Nephron progenitor cell (in vitro differentiated cells): Measurements from ENCODE around the gene EMB.
A peak's percentile ranks its signal among the peaks of the same experiment; 100 is the strongest.
"Not testable (repeated sequence)": the region's sequence is repeated elsewhere in the genome, so short reads cannot be mapped to it uniquely, and the experiment has no call there.

Source experiments
- DNase-seq: peaks from one replicate; pipeline ENCODE4 v3.0.0; 2021
- H3K27ac Mint-ChIP-seq: 2 replicates; pipeline ENCODE4 v1.8.0; 2021; ENCODE audit warnings: mild to moderate bottlenecking, moderate library complexity, mixed read lengths
- H3K27me3 Mint-ChIP-seq: 2 replicates; pipeline ENCODE4 v1.8.0; 2021; ENCODE audit warnings: mild to moderate bottlenecking, low read depth, mixed read lengths; ENCODE audit not compliant: poor library complexity
- H3K36me3 Mint-ChIP-seq: 2 replicates; pipeline ENCODE4 v1.8.0; 2021; ENCODE audit warnings: low read depth, mixed read lengths
- H3K4me1 Mint-ChIP-seq: 2 replicates; pipeline ENCODE4 v1.8.0; 2021; ENCODE audit warnings: mixed read lengths
- H3K4me3 Mint-ChIP-seq: 2 replicates; pipeline ENCODE4 v1.8.0; 2021; ENCODE audit warnings: mild to moderate bottlenecking, moderate library complexity, mixed read lengths
- H3K9me3 Mint-ChIP-seq: 2 replicates; pipeline ENCODE4 v1.8.0; 2021; ENCODE audit warnings: mild to moderate bottlenecking, moderate library complexity, mixed read lengths
- TF ChIP-seq, protein P1 (sequence below): fragments of 200-600 bp; sonication (generic); IDR thresholded peaks from 2 replicates; pipeline ENCODE4 v1.5.0; 2021; ENCODE audit warnings: antibody characterized with exemption

The EMB gene

DNA sequence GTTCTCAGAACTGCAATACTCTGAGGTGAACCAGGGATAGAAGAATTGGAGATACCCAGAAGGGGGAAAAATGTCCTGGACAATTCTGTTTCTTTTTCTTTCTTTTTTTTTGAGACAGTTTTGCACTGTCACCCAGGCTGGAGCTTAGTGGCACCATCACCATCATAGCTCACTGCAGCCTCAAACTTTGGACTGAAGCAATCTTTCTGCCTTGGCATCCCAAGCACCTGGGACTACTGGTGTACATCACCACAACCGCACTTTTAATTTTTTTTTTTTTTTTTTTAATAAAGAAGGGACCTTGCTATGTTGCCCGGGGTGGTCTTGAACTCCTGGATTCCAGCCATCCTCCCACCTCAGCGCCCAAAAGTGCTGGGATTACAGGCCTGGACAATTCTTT lies 1.9 kb downstream of the EMB start:
- no peak for DNase-seq
- peaks cover 15% of the 10 kb centered on the region for H3K4me1 Mint-ChIP-seq
- H3K27me3 Mint-ChIP-seq = peaks cover 35% of the 10 kb centered on the region
- TF ChIP-seq, protein P1, sequence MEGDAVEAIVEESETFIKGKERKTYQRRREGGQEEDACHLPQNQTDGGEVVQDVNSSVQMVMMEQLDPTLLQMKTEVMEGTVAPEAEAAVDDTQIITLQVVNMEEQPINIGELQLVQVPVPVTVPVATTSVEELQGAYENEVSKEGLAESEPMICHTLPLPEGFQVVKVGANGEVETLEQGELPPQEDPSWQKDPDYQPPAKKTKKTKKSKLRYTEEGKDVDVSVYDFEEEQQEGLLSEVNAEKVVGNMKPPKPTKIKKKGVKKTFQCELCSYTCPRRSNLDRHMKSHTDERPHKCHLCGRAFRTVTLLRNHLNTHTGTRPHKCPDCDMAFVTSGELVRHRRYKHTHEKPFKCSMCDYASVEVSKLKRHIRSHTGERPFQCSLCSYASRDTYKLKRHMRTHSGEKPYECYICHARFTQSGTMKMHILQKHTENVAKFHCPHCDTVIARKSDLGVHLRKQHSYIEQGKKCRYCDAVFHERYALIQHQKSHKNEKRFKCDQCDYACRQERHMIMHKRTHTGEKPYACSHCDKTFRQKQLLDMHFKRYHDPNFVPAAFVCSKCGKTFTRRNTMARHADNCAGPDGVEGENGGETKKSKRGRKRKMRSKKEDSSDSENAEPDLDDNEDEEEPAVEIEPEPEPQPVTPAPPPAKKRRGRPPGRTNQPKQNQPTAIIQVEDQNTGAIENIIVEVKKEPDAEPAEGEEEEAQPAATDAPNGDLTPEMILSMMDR = no peak
- no peak overlapping the region for H3K4me3 Mint-ChIP-seq
- H3K36me3 Mint-ChIP-seq = no peaks in the 10 kb centered on the region
- no peak overlapping the region for H3K27ac Mint-ChIP-seq
- no peaks in the 10 kb centered on the region for H3K9me3 Mint-ChIP-seq

DNA sequence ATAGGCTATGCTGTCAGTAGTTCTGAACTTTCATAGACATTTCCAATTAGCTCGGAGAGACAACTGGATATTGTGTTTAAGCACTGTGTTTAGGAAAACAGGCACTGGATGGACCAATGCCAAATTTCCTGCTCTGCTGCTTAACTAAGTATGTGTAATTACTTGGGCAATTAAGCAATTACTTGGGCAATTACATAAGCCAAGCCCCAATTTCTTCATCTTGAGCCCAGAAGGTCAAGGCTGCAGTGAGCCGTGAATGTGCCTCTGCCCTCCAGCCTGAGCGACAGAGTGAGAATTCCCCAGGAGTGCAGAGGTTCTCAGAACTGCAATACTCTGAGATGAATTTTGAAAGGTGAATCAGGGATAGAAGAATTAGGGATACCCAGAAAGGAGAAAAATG lies 3.0 kb downstream of the EMB start:
- DNase-seq, H3K27ac Mint-ChIP-seq, H3K4me3 Mint-ChIP-seq, H3K9me3 Mint-ChIP-seq, H3K36me3 Mint-ChIP-seq: not testable (repeated sequence)
- peaks cover 31% of the 10 kb centered on the region for H3K27me3 Mint-ChIP-seq
- peaks cover 13% of the 10 kb centered on the region for H3K4me1 Mint-ChIP-seq

DNA sequence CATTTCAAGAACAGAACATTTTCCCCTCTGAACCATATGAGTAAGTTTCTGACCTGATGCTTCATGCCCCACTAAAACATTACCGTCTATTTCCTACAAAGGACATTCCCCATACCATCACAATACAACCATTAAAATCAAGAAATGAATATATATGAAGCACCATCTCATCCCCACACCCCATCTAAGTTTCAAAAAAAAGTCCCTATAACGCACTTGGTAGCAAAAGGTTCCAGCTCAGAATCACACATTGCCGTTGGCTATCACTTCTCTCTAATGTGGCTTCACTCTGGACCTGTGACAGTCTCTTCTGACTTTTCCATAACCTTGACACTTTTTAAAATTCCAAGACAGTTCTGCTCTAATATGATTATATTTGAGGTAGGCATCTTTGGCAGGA lies 5.9 kb downstream of the EMB start:
- H3K4me1 Mint-ChIP-seq = no peaks in the 10 kb centered on the region

DNA sequence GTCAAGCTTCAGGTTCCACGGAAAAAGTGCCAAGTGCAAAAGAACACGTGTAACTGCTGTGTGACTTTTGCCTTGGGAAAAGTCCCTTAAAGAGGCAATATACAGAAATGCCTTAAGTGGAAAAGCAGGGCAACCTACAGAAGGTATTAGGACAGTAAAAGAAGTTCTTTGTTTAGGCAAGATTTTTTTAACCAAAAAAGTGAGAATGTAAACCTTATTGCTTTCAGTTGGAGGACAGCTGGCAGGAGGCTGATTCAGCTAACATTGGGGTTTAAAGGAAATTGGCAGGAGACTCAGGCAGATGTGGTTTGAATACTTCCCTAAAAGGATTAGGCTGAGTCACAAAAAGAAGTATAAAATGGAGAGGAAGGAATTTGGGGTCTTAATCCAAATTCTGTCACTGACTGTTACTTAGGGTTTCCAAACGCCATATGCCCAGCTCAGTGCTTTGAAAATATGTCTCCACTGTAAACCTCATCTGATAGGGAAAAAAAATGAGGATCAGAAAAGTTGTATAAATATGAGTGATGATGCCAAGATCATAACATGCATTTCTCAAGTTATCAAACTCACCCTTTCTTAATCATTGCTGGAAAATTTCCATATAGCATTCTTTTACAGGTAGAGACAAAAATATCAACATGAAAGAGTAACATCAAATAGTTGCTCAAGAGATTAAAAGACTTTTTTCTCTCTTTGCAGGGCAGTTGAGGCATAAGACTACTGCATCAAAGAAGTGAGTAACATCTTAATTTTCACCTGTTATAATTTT lies 9.8 kb downstream of the EMB start:
- H3K4me1 Mint-ChIP-seq, H3K27ac Mint-ChIP-seq, H3K4me3 Mint-ChIP-seq, DNase-seq, H3K27me3 Mint-ChIP-seq, H3K36me3 Mint-ChIP-seq, H3K9me3 Mint-ChIP-seq: not testable (repeated sequence)

More for the DNA sequence above, 5.9 kb downstream of the EMB start:
- H3K36me3 Mint-ChIP-seq = no peaks in the 10 kb centered on the region
- H3K9me3 Mint-ChIP-seq = no peaks in the 10 kb centered on the region
- H3K27me3 Mint-ChIP-seq = peaks cover 15% of the 10 kb centered on the region
- no peak overlapping the region for H3K4me3 Mint-ChIP-seq
- no peak for DNase-seq
- no peak overlapping the region for H3K27ac Mint-ChIP-seq
- TF ChIP-seq, protein P1 = no peak

DNA sequence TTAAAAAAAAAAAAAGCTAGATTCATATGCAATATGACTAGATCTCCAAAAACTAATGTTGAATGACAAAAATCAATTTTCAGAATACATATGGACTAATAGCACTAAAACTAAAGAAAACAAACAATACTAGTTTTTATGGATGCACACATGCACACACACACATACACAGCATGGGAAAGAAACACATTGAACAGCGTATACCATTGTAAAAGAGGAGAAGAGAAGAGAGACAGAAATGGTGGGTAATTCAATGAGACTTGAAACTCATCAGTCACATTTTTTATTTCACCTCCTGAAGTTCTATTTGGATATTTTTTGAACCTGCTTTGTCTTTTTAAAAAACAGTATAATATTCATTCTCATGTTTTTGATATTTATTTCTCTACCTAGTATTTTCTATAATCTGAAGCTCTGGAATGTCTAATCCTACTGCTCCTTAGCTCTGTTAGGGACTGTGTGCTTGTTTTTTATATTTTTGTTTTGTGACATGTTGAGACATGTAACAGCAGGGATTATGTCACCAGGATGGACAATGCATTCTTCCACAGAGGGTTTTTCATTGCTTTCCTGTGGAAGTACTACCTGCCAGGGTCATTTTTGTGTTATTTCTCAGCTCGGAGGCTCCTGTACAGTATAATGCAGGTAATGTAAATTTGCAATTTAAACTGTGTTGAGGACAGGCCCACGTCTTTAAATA lies 17.8 kb downstream of the EMB start:
- DNase-seq, H3K4me3 Mint-ChIP-seq, H3K27ac Mint-ChIP-seq: not testable (repeated sequence)

DNA sequence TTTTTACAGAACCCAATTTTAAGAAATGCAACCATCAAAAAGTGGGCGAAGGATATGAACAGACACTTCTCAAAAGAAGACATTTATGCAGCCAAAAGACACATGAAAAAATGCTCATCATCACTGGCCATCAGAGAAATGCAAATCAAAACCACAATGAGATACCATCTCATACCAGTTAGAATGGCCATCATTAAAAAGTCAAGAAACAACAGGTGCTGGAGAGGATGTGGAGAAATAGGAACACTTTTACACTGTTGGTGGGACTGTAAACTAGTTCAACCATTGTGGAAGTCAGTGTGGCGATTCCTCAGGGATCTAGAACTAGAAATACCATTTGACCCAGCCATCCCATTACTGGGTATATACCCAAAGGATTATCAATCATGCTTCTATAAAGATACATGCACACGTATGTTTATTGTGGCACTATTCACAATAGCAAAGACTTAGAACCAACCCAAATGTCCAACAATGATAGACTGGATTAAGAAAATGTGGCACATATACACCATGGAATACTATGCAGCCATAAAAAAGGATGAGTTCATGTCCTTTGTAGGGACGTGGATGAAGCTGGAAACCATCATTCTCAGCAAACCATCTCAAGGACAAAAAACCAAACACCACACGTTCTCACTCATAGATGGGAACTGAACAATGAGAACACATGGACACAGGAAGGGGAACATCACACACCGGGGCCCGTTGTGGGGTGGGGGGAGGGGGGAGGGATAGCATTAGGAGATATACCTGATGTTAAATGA lies 19.7 kb downstream of the EMB start:
- H3K27me3 Mint-ChIP-seq, H3K27ac Mint-ChIP-seq, DNase-seq, H3K36me3 Mint-ChIP-seq, H3K4me3 Mint-ChIP-seq, H3K9me3 Mint-ChIP-seq: not testable (repeated sequence)
- H3K4me1 Mint-ChIP-seq = peaks cover 10% of the 10 kb centered on the region

More for the DNA sequence above, 17.8 kb downstream of the EMB start:
- H3K27me3 Mint-ChIP-seq, H3K4me1 Mint-ChIP-seq, H3K9me3 Mint-ChIP-seq, H3K36me3 Mint-ChIP-seq: not testable (repeated sequence)

DNA sequence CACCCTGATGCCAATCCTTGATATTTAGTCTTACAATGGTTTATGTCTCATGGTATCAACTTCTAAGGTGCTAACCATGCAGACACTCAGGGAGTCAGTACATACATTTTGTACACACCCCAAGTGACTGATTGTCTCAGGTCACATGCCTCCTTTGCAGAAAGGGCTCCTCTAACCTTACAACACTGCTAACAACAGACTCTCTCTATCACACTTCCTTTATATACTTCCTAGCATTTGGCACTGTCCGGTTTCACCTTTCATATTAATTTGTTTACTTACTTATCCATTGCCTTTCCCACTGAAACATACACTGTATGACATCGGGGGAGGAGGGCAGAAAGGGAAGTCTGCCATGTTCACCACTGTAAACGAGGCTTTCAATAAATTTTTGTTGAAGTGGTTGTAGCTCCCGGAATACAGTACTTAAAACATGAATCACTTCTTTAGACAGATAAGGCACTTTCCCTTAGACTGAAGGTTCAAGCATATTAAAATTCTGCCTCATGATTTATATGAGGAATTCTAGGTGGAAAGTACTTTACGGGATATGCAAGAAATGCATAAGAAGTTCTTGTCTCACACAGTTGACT lies 20.6 kb downstream of the EMB start:
- Mint-ChIP-seq H3K27ac (no peak overlapping the region), H3K9me3 (peaks cover 6% of the 10 kb centered on the region), H3K4me3 (no peak overlapping the region), H3K36me3 (peaks cover 6% of the 10 kb centered on the region), H3K27me3 (no peaks in the 10 kb centered on the region), H3K4me1 (peaks cover 10% of the 10 kb centered on the region)
- TF ChIP-seq, protein P1 = no peak
- no peak for DNase-seq

DNA sequence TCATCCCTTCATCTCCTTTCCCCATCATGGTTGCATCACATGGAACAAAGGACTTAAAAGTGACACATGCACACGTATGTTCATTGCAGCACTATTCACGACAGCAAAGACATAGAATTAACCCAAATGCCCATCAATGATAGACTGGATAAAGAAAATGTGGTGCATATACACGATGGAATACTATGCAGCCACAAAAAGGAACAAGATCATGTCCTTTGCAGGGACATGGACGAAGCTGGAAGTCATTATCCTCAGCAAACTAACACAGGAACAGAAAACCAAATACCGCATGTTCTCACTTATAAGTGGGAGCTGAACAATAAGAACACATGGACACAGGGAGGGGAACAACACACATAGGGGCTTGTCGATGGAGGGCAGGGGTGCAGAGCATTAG lies 21.4 kb downstream of the EMB start:
- Mint-ChIP-seq H3K4me1 (peaks cover 10% of the 10 kb centered on the region), H3K27ac (peak overlapping the region; percentile 38)
- DNase-seq, H3K27me3 Mint-ChIP-seq, H3K36me3 Mint-ChIP-seq, H3K4me3 Mint-ChIP-seq, H3K9me3 Mint-ChIP-seq: not testable (repeated sequence)

DNA sequence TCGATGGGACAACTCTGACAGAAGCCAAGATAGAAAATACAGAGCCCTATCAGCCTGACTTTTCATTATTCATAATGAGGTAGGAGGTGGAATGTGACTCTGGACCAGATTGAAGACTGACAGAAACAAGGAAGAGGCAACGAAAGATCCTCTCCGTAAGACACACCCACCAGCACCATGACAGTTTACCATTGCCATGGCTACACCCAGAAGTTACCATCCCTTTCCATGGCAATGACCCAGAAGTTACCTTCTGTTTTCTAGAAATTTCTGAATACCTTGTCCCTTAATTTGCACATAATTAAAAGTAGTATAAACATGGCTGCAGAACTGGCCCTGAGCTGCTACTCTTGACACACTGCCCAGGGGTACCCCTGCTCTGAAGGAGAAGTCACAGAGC lies 24.5 kb downstream of the EMB start:
- not testable (repeated sequence) for H3K9me3 Mint-ChIP-seq, DNase-seq, H3K4me3 Mint-ChIP-seq, H3K36me3 Mint-ChIP-seq, H3K27me3 Mint-ChIP-seq, H3K27ac Mint-ChIP-seq
- H3K4me1 Mint-ChIP-seq = peaks cover 10% of the 10 kb centered on the region
